ENCODE measurements around the gene WFS1.

- TF ChIP-seq CTCF (IDR thresholded peaks at IDR 0.05) (no peak), POLR2A (IDR thresholded peaks at IDR 0.05) (no peak), POLR2AphosphoS5 (IDR thresholded peaks at IDR 0.05; ENCODE audit: insufficient read depth in 1 of 2, low read depth in 1 of 2) (no peak)
These were observed 68.7 kb downstream of the WFS1 start for GRCh38 chr4:6338175-6338950.
